Astrocyte (in vitro differentiated cells and primary cell): ENCODE measurements around the gene CTXND1. TPM values are rescaled to one million over a fixed set of nuclear protein-coding genes. Genes with fewer than 3 reads are reported as not detected.
"Not testable (repeated sequence)": the region's sequence is repeated elsewhere in the genome, so short reads cannot be mapped to it uniquely, and the experiment has no call there.

Experiments used
- DNase-seq: peaks from one replicate; pipeline ENCODE4 v3.0.0-alpha.2; 2010; ENCODE audit warnings: low read depth
- FAIRE-seq: peaks from 2 replicates; lab custom pipeline; 2011; peaks lifted over from hg19 to GRCh38; lab: Jason Lieb, UNC
- H2AFZ ChIP-seq: 2 replicates; pipeline ENCODE4 v1.6.0; 2012; ENCODE audit warnings: low read depth, low read length, inconsistent platforms
- H3K27ac ChIP-seq: 2 replicates; pipeline ENCODE4 v1.5.1; 2011; ENCODE audit warnings: low read depth, low read length, inconsistent platforms
- H3K27me3 ChIP-seq: 2 replicates; pipeline ENCODE4 v1.6.0; 2011; ENCODE audit warnings: low read length, inconsistent platforms; ENCODE audit not compliant: insufficient read depth
- H3K36me3 ChIP-seq: 2 replicates; pipeline ENCODE4 v1.5.1; 2011; ENCODE audit warnings: low read length, inconsistent platforms; ENCODE audit not compliant: insufficient read depth
- H3K4me1 ChIP-seq: 2 replicates; pipeline ENCODE4 v1.5.1; 2011; ENCODE audit warnings: low read length, inconsistent platforms; ENCODE audit not compliant: insufficient read depth
- H3K4me2 ChIP-seq: 2 replicates; pipeline ENCODE4 v1.6.0; 2012; ENCODE audit warnings: low read length, inconsistent platforms
- H3K4me3 ChIP-seq: 2 replicates; pipeline ENCODE4 v1.5.1; 2011; ENCODE audit warnings: low read depth, mild to moderate bottlenecking, low read length, inconsistent platforms; ENCODE audit not compliant: insufficient read depth
- H3K79me2 ChIP-seq: 2 replicates; pipeline ENCODE4 v1.6.0; 2012; ENCODE audit warnings: mild to moderate bottlenecking, low read length, inconsistent platforms; ENCODE audit not compliant: insufficient read depth
- H3K9ac ChIP-seq: 2 replicates; pipeline ENCODE4 v1.6.0; 2012; ENCODE audit warnings: mild to moderate bottlenecking, low read length, inconsistent platforms
- H3K9me3 ChIP-seq: 2 replicates; pipeline ENCODE4 v1.5.1; 2012; ENCODE audit warnings: low read depth, mild to moderate bottlenecking, low read length, inconsistent platforms; ENCODE audit not compliant: insufficient read depth
- H4K20me1 ChIP-seq: 2 replicates; pipeline ENCODE4 v1.6.0; 2012; ENCODE audit warnings: low read length, inconsistent platforms; ENCODE audit not compliant: insufficient read depth
- H3K27ac Mint-ChIP-seq: one replicate; pipeline ENCODE4 v1.8.0; 2021; ENCODE audit warnings: mild to moderate bottlenecking, mixed read lengths; ENCODE audit not compliant: unreplicated experiment
- H3K27me3 Mint-ChIP-seq: one replicate; pipeline ENCODE4 v1.8.0; 2021; ENCODE audit warnings: low read depth, mixed read lengths; ENCODE audit not compliant: unreplicated experiment
- H3K36me3 Mint-ChIP-seq: one replicate; pipeline ENCODE4 v1.8.0; 2021; ENCODE audit warnings: low read depth, mixed read lengths; ENCODE audit not compliant: unreplicated experiment
- H3K4me1 Mint-ChIP-seq: one replicate; pipeline ENCODE4 v1.8.0; 2021; ENCODE audit warnings: low read depth, mixed read lengths; ENCODE audit not compliant: unreplicated experiment
- H3K4me3 Mint-ChIP-seq: one replicate; pipeline ENCODE4 v1.8.0; 2021; ENCODE audit warnings: mild to moderate bottlenecking, moderate library complexity, mixed read lengths; ENCODE audit not compliant: unreplicated experiment
- H3K9me3 Mint-ChIP-seq: one replicate; pipeline ENCODE4 v1.8.0; 2021; ENCODE audit warnings: mild to moderate bottlenecking, mixed read lengths; ENCODE audit not compliant: unreplicated experiment
- CTCF ChIP-seq: IDR thresholded peaks from 2 replicates; pipeline ENCODE4 v1.5.1; 2011; ENCODE audit warnings: low read depth, mild to moderate bottlenecking, inconsistent platforms, low read length, moderate library complexity; ENCODE audit not compliant: insufficient read depth
- EZH2 ChIP-seq: IDR thresholded peaks from 2 replicates; pipeline ENCODE4 v1.6.1; 2012; ENCODE audit warnings: mild to moderate bottlenecking, low read length, inconsistent platforms; ENCODE audit not compliant: insufficient read depth
- total RNA-seq: library from RNA; stranded (reverse); gene quantifications from 2 replicates; pipeline ENCODE4 v1.2.1, GENCODE V29; 2021

The CTXND1 gene
- total RNA-seq, 1 donor from 2014 or later = not detected

DNA sequence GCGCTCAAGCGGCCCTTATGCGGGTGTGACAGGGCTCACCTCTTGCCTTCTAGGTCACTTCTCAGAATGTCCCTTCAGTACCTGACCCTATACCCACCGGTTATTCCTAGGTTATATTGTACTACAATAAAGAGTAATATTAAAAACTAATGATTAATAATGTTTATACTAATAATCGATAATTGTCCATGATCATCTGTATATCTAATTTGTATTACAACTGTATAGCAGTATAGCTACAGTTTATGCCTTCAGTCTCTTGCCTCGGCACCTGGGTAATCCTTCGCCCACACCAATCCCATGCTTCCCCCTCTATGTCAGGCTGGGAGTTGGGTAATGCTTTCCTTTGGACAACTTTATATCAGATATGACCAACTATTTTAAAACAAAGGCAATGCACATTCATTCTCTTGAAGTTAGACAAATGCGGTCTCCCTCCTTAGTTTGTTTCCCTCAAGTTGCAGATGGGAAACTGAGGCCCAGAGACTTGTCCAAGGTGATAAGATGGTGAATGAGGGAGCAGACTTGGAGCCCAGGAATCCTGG lies 95.8 kb downstream of the CTXND1 start:
- no peak overlapping the region for H3K4me3 ChIP-seq
- no peak overlapping the region for H3K4me2 ChIP-seq
- no peaks in the 10 kb centered on the region for H4K20me1 ChIP-seq
- FAIRE-seq (no peak), DNase-seq (no peak)
- peaks cover 2% of the 10 kb centered on the region for H3K27me3 Mint-ChIP-seq
- peaks cover 22% of the 10 kb centered on the region for H3K4me1 ChIP-seq
- H3K4me1 Mint-ChIP-seq = peaks cover 36% of the 10 kb centered on the region
- H3K27me3 ChIP-seq = no peaks in the 10 kb centered on the region
- H3K27ac Mint-ChIP-seq = no peak overlapping the region
- no peak overlapping the region for H3K9ac ChIP-seq
- H3K4me3 Mint-ChIP-seq = no peak overlapping the region
- H3K9me3 Mint-ChIP-seq = no peaks in the 10 kb centered on the region
- H3K79me2 ChIP-seq = peaks cover 4% of the 10 kb centered on the region
- no peak overlapping the region for H3K27ac ChIP-seq
- peaks cover 17% of the 10 kb centered on the region for H3K36me3 Mint-ChIP-seq
- H3K36me3 ChIP-seq = no peaks in the 10 kb centered on the region
- TF ChIP-seq CTCF (no peak), EZH2 (no peak)
- H3K9me3 ChIP-seq = no peaks in the 10 kb centered on the region
- no peak overlapping the region for H2AFZ ChIP-seq

GRCh38 chr15:80155378-80156175 lies 96.4 kb downstream of the CTXND1 start:
- peaks cover 31% of the 10 kb centered on the region for H3K4me1 Mint-ChIP-seq
- H3K4me2 ChIP-seq, H3K27me3 ChIP-seq, H3K4me3 Mint-ChIP-seq, H3K27ac ChIP-seq, H2AFZ ChIP-seq, H3K36me3 ChIP-seq, H3K9me3 Mint-ChIP-seq, FAIRE-seq, H3K9me3 ChIP-seq, DNase-seq, H3K79me2 ChIP-seq, H3K27me3 Mint-ChIP-seq, H4K20me1 ChIP-seq, H3K9ac ChIP-seq, H3K4me3 ChIP-seq: not testable (repeated sequence)
- H3K27ac Mint-ChIP-seq = peak overlapping the region; percentile 26
- H3K4me1 ChIP-seq = peaks cover 15% of the 10 kb centered on the region
- peaks cover 17% of the 10 kb centered on the region for H3K36me3 Mint-ChIP-seq

- H3K9me3 ChIP-seq = no peaks in the 10 kb centered on the region
- no peak overlapping the region for H3K4me2 ChIP-seq
- H3K4me1 ChIP-seq = peaks cover 11% of the 10 kb centered on the region
- H3K27ac ChIP-seq = no peak overlapping the region
- Mint-ChIP-seq H3K4me1 (peaks cover 26% of the 10 kb centered on the region), H3K9me3 (no peaks in the 10 kb centered on the region), H3K36me3 (peaks cover 15% of the 10 kb centered on the region), H3K4me3 (no peak overlapping the region), H3K27me3 (peaks cover 2% of the 10 kb centered on the region), H3K27ac (no peak overlapping the region)
- no peak overlapping the region for H3K9ac ChIP-seq
- DNase-seq (no peak), FAIRE-seq (no peak)
- no peaks in the 10 kb centered on the region for H3K27me3 ChIP-seq
- H3K79me2 ChIP-seq = peaks cover 4% of the 10 kb centered on the region
- H2AFZ ChIP-seq = no peak overlapping the region
- H3K36me3 ChIP-seq = no peaks in the 10 kb centered on the region
- no peak overlapping the region for H3K4me3 ChIP-seq
- no peaks in the 10 kb centered on the region for H4K20me1 ChIP-seq
- TF ChIP-seq EZH2 (no peak), CTCF (no peak)
Observed at GRCh38 chr15:80155001-80155377, 97.0 kb downstream of the CTXND1 start.
